ENCODE measurements around the gene NTM. TPM values are rescaled to one million over a fixed set of nuclear protein-coding genes. Genes with fewer than 3 reads are reported as not detected.

The NTM gene
- total RNA-seq, 1 experiment from 2014 or later = 8.6 TPM

DNA sequence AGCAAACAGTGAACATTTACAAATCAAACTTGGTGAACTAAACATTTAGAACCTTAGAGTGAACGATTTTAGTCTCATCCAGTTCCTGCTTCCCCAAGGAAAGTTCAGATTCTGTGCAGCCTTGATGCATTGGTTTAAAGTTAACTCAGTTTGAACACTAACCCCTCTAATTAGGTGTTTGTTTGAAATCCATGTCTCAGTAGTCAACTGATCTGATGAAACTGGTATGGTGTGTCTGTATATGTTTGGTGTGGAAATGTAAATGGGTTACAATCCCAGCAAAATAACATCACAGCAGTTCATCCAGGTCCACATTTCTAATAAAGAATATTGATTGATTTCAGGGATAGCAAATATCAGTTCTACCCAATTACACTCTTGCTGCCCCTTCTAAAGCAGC, 532.0 kb downstream of the NTM start:
- intact Hi-C loops (cut with micrococcal nuclease; ENCODE audit: unreplicated experiment) = no loop called here
- Histone ChIP-seq H3K27me3 (replicated peaks; ENCODE audit: insufficient read depth, low read depth, low read length, poor library complexity) (no peaks in the 10 kb centered on the region), H3K27ac (ENCODE audit: low read depth, low read length, poor library complexity, severe bottlenecking) (no peak overlapping the region), H3K4me3 (ENCODE audit: low read depth, low read length, poor library complexity, severe bottlenecking) (no peak overlapping the region), H3K36me3 (ENCODE audit: insufficient read depth, low read length, poor library complexity, severe bottlenecking) (no peaks in the 10 kb centered on the region), H3K9me3 (ENCODE audit: low read depth, low read length, poor library complexity, severe bottlenecking) (no peaks in the 10 kb centered on the region), H3K4me1 (ENCODE audit: insufficient read depth, low read length, poor library complexity, severe bottlenecking) (peaks cover 74% of the 10 kb centered on the region)
- ChIA-PET CTCF (no interaction called here), POLR2A (ENCODE audit: low non-redundant PET) (no interaction called here)
- no TSS peak for BruUV-seq (replicated peaks)
- no peak for DNase-seq (ENCODE audit: low spot score)
- TF ChIP-seq, protein P1, sequence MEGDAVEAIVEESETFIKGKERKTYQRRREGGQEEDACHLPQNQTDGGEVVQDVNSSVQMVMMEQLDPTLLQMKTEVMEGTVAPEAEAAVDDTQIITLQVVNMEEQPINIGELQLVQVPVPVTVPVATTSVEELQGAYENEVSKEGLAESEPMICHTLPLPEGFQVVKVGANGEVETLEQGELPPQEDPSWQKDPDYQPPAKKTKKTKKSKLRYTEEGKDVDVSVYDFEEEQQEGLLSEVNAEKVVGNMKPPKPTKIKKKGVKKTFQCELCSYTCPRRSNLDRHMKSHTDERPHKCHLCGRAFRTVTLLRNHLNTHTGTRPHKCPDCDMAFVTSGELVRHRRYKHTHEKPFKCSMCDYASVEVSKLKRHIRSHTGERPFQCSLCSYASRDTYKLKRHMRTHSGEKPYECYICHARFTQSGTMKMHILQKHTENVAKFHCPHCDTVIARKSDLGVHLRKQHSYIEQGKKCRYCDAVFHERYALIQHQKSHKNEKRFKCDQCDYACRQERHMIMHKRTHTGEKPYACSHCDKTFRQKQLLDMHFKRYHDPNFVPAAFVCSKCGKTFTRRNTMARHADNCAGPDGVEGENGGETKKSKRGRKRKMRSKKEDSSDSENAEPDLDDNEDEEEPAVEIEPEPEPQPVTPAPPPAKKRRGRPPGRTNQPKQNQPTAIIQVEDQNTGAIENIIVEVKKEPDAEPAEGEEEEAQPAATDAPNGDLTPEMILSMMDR (conservative IDR thresholded peaks at IDR 0.05; ENCODE audit: low read depth, low read length) = no peak
- no peak for TF ChIP-seq EZH2 (IDR thresholded peaks at IDR 0.05; ENCODE audit: borderline replicate concordance, low read depth, low read length, poor library complexity, severe bottlenecking)

DNA sequence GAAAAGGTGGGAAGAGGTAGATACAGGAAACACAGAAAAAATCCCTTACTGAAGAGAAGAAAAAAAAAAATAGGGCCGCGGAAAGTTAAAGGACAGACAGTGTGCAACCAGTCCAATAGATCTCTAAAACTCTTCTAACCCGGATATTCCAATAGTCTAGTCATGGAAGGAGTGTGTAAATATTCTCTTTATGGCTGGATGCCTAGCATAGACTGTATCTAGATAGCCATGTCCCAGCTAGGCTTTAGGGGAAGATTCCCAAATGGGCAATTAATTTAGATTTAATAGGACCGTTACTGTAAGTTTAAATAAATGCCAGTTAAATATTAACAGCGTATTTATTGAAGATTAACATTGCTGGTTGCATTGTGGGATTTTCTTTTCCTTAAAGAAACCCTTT, 532.7 kb downstream of the NTM start:
- CTCF ChIA-PET = no interaction called here
- TF ChIP-seq EZH2 (IDR thresholded peaks at IDR 0.05; ENCODE audit: borderline replicate concordance, low read depth, low read length, poor library complexity, severe bottlenecking) = no peak
- TF ChIP-seq, protein P1 (conservative IDR thresholded peaks at IDR 0.05; ENCODE audit: low read depth, low read length) = no peak
- no TSS peak for BruUV-seq (replicated peaks)
- Histone ChIP-seq H3K27ac (ENCODE audit: low read depth, low read length, poor library complexity, severe bottlenecking) (no peak overlapping the region), H3K4me3 (ENCODE audit: low read depth, low read length, poor library complexity, severe bottlenecking) (no peak overlapping the region), H3K36me3 (ENCODE audit: insufficient read depth, low read length, poor library complexity, severe bottlenecking) (no peaks in the 10 kb centered on the region), H3K27me3 (replicated peaks; ENCODE audit: insufficient read depth, low read depth, low read length, poor library complexity) (no peaks in the 10 kb centered on the region), H3K4me1 (ENCODE audit: insufficient read depth, low read length, poor library complexity, severe bottlenecking) (peaks cover 80% of the 10 kb centered on the region), H3K9me3 (ENCODE audit: low read depth, low read length, poor library complexity, severe bottlenecking) (no peaks in the 10 kb centered on the region)
- POLR2A ChIA-PET (ENCODE audit: low non-redundant PET) = no interaction called here
- intact Hi-C loops (cut with micrococcal nuclease; ENCODE audit: unreplicated experiment) = no loop called here
- DNase-seq (ENCODE audit: low spot score) = no peak

DNA sequence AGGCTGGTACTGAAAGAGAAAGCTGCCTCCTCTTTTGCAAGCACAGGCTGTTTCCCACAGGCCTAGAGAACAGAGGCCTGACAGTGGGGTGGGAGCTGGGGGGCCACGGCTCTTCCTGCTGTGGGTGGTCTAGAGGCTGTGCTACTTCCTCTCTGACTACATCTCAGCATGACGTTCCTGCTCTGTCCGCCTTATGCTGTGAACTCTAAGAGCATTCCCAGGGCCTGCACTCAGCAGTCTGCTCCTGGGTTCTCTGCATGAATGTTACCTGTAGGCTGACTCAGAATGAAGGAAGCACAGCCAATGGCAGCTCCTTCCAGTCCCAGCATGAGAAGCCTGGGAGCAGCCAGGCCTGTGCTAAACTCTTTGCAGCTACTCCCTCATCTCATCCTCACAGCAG, 534.3 kb downstream of the NTM start:
- no TSS peak for BruUV-seq (replicated peaks)
- TF ChIP-seq, protein P1 (conservative IDR thresholded peaks at IDR 0.05; ENCODE audit: low read depth, low read length) = no peak
- no peak for TF ChIP-seq EZH2 (IDR thresholded peaks at IDR 0.05; ENCODE audit: borderline replicate concordance, low read depth, low read length, poor library complexity, severe bottlenecking)
- no peaks in the 10 kb centered on the region for H3K27me3 ChIP-seq (replicated peaks; ENCODE audit: insufficient read depth, low read depth, low read length, poor library complexity)
- H3K4me1 ChIP-seq (ENCODE audit: insufficient read depth, low read length, poor library complexity, severe bottlenecking) = peaks cover 90% of the 10 kb centered on the region
- no peaks in the 10 kb centered on the region for H3K9me3 ChIP-seq (ENCODE audit: low read depth, low read length, poor library complexity, severe bottlenecking)
- peak overlapping the region; percentile 70 for H3K27ac ChIP-seq (ENCODE audit: low read depth, low read length, poor library complexity, severe bottlenecking)
- no peak overlapping the region for H3K4me3 ChIP-seq (ENCODE audit: low read depth, low read length, poor library complexity, severe bottlenecking)
- POLR2A ChIA-PET (ENCODE audit: low non-redundant PET) = no interaction called here
- DNase-seq (ENCODE audit: low spot score) = peak; percentile 95
- intact Hi-C loops (cut with micrococcal nuclease; ENCODE audit: unreplicated experiment) = loop anchor here (1.0 kb wide), 1 partner anchor 168 kb away; no protein-coding TSS in a partner anchor
- CTCF ChIA-PET = no interaction called here
- H3K36me3 ChIP-seq (ENCODE audit: insufficient read depth, low read length, poor library complexity, severe bottlenecking) = no peaks in the 10 kb centered on the region
